Renal cortex interstitium (tissue), 11 donors: Measurements from ENCODE around the gene PAPLN. TPM values are rescaled to one million over a fixed set of nuclear protein-coding genes. Genes with fewer than 3 reads are reported as not detected.

ENCODE experiments used
- DNase-seq, 11 donors: peaks; one replicate each; pipeline ENCODE4 v3.0.0-alpha.2; 2013; ENCODE audit warnings: low read depth in 9 of 11, low spot score in 4 of 11; ENCODE audit errors: extremely low read depth in 1 of 11
- polyA plus RNA-seq, 3 donors: library from polyadenylated mRNA; unstranded; fragments of 120-200 nt; gene quantifications; one replicate each; pipeline ENCODE4 v1.2.1, GENCODE V29; 2013; ENCODE audit not compliant: insufficient read length in 3 of 3

The PAPLN gene
- polyA plus RNA-seq, 3 donors, result 21.7 to 42.9 (median 25.2) TPM

DNA sequence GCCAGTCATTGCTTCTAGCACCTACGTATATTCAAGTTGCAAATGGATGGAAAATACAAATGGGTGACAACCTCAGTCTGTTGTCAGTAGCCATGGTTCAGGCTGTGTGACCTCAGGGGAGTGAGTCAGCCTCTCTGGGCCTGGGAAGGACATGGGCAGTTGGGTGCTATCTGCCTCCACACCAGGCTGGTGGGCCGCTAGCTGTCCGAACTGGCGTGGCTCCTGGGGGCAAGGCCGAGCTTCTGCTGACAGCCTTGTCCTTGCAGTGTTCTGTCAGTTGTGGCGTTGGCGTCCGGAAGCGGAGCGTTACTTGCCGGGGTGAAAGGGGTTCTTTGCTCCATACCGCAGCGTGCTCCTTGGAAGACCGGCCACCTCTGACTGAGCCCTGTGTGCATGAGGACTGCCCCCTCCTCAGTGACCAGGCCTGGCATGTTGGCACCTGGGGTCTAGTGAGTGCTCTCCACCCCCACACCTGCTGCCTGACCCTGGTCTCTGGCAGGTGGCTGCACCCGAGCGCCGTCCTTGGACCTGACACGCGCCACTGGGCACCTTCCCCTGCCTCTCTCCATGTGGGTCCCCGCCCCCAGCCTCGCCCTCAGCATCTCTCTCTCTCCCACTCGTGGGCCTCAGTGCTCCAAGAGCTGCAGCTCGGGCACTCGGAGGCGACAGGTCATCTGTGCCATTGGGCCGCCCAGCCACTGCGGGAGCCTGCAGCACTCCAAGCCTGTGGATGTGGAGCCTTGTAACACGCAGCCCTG, 17.1 kb downstream of the PAPLN start:
- no peak for DNase-seq

DNA sequence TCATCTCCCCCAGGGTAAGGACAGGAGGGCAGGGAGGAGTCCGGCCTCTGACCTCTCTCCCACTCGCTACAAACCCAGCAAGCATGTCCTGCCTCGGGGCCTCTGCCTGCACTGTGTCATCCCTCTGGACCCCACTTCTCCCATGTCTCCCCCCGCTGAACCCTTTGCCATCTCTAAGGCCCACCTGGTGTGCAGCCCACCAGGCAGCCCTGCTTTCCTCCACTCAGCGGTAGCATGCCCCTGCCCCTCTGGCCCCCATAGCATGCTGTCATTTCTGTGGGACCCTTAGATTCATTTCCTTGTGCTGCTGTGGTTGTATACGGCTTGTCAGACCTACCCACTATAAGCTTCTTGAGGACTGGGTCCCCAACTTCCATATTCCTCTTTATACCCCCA, 17.7 kb downstream of the PAPLN start:
- no peak for DNase-seq

DNA sequence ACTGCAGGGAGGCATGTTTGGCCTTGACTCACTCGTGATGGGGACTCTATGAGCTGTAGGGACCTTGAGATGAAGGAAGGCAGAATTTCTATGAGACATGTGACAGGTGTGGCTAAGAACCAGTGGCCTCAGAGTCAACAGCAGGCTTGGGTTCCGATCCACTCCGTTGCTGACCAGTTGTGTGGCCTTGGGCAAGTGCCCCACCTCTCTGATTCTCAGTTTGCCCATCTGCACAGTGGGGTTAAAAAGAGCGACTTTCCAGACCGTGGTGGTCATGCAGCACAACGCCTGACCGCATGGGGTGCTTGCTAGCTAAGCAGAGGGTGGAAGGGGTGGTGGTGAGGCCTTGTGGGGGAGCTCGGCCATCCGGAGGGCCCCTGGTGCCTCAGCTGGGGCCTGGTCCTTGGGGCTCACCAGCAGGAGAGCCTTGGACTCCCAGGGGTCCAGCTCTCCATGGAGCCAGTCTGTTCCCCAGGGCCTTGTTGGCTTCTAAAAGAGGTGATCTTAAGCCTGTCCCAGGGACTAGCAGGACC, 18.5 kb downstream of the PAPLN start:
- no peak for DNase-seq

DNA sequence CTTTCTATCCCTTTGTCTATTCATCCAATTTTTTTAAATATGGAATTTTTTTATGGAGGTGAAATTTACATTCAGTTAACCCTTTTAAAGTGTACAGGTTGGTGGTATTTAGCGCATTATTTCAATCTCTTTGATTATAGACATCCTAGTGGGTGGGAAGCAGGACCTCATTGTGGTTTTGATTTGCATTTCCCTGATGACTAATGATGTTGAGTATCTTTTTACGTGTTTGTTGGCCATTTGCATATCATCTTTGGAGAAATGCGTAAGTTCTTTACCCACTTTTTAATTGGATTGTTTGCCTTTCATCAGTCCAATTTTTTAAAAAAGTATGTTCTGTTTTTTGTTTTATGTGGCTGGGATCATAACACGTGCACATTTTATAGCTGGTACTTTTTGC, 20.8 kb downstream of the PAPLN start:
- DNase-seq, result no peak

DNA sequence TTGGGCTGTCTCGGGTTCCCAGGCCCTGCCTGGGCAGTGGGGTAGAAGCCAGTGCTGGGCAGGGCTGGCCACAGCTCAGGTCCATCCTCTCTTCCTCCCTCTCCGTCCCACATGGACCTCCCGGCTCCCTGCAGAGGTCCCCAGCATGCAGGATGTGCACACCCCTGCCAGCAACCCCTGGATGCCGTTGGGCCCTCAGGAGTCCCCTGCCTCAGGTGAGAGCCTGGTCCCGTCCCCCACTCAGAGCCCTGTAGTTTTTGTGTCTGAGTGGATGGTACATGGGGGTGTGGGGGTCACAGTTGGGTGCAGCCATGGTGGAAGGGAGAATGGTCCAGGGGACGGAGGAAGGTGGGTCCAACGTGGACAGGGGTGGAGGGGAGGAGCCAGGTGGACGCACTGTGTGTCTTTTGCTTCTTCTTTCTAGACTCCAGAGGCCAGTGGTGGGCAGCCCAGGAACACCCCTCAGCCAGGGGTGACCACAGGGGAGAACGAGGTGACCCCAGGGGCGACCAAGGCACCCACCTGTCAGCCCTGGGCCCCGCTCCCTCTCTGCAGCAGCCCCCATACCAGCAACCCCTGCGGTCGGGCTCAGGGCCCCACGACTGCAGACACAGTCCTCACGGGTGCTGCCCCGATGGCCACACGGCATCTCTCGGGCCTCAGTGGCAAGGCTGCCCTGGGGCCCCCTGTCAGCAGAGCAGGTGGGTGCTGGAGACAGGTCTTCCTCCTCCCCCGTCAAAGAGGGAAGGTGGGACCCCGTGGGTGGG, 21.7 kb downstream of the PAPLN start:
- no peak for DNase-seq

DNA sequence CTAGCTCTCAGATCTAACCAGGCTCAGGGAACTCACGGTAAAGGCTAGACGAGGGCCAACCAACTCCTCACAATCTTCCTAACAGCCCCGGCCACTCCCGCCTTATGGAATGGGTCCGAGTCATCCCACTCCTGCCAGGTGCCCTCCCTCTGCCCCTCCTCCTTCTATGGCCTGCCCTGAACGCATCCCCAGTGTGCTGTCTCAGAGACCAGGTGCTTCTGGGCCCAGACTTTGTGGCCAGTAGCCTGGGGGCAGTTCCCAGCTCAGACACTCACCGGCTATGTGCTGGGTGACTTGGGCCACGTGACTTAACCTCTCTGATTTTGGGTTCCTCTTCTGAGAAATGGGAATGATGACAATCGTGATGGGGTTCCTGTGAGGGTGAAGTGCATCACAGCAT, 22.5 kb downstream of the PAPLN start:
- no peak for DNase-seq

DNA sequence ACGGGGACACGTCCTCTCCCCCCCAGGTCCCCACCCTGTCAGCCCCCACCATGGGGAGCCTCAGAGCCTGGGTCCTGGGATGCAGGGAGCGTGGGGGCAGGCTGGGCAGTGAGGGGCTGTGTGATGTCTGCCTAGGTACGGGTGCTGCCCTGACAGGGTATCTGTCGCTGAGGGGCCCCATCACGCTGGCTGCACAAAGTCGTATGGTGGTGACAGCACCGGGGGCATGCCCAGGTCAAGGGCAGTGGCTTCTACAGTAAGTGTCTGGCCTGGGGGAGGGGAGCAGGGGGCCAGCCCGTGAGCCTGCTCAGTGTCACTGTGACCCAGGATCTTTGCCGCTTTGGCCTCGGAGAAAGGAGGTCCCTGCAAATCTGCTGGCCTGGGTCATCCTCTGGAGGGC, 23.3 kb downstream of the PAPLN start:
- no peak for DNase-seq

DNA sequence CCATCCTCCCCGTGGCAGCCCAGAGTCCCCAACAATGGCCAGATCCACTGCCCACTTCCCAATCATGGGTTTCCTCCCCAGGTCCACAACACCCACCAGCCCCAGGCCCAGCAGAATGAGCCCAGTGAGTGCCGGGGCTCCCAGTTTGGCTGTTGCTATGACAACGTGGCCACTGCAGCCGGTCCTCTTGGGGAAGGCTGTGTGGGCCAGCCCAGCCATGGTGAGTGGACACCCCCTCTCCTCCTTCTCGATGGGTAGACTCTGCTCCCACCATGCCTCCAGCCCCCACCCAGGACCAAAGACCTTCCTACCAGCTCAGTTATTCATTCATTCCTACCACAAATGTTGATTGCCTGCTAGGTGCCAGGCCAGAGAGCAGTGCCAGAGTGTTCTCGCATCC, 23.8 kb downstream of the PAPLN start:
- DNase-seq, result no peak

DNA sequence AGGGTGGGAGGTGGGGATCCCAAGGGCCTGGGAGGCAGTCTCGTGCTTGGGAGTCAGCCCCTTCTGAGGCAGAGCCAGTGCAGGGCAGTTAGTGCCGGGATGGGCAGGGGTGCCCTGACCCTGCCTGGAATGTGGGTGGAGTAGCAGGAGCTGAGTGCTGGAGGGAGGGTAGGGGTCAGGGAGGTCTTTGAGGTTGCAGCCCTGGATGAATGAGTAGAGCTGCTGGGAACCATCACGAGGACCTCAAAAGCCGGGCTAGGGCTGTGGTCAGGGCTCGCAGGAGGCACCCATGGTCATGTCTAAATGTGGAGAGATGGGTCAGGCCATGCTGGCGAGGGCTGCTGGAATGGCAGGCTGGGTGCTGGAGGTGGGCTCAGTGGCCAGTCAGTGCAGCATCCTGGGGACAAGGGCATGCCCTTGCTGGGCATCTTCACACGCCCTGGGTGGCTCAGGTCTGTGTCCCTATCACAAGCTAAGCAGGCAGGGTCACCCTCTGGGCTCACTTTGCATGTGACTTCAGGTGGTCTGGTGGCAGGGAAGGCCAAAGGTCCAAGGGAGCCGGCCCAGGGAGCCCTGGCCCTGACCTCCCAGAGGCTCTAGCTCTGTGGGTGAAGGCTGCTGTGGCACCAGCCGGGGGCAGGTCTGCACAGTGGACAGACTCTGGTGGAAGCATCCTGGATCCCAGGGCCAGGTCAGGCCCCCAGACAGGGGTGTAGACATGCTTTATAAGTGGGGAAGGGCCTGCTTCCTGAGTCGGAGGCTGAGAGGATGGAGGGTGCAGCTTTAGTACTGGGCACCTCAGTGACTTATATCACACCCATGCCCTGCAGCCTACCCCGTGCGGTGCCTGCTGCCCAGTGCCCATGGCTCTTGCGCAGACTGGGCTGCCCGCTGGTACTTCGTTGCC, 24.5 kb downstream of the PAPLN start:
- no peak for DNase-seq

DNA sequence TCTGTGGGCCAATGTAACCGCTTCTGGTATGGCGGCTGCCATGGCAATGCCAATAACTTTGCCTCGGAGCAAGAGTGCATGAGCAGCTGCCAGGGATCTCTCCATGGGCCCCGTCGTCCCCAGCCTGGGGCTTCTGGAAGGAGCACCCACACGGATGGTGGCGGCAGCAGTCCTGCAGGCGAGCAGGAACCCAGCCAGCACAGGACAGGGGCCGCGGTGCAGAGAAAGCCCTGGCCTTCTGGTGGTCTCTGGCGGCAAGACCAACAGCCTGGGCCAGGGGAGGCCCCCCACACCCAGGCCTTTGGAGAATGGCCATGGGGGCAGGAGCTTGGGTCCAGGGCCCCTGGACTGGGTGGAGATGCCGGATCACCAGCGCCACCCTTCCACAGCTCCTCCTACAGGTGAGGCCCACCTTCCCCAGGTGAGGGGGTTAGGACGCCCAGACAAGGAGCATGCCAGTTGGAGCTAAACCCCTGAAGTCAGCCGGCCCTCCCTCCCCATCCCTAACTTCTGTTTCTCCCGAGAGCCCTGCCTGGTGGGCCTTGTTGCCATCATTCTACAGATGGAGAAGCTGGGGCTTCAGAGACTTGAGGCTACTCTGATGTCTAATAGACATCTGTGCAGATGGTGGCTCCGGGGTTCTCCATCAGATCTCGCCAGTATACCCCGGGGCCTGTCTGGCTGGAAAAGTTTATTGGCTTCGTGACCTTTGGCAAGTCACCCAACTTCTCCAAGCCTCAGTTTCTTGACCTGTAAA, 25.3 kb downstream of the PAPLN start:
- no peak for DNase-seq

DNA sequence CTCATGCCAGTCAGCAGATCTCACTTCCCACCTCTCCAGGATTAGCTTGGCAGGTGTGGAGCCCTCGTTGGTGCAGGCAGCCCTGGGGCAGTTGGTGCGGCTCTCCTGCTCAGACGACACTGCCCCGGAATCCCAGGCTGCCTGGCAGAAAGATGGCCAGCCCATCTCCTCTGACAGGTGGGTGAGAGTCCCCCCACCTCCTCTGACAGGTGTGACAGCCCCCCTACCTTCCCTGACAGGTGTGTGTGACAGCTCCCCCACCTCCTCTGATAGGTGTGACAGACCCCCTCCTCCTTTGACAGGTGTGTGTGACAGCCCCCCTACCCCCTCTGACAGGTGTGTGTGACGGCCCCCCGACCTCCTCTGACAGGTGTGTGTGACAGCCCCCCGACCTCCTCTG, 26.3 kb downstream of the PAPLN start:
- DNase-seq, result no peak

DNA sequence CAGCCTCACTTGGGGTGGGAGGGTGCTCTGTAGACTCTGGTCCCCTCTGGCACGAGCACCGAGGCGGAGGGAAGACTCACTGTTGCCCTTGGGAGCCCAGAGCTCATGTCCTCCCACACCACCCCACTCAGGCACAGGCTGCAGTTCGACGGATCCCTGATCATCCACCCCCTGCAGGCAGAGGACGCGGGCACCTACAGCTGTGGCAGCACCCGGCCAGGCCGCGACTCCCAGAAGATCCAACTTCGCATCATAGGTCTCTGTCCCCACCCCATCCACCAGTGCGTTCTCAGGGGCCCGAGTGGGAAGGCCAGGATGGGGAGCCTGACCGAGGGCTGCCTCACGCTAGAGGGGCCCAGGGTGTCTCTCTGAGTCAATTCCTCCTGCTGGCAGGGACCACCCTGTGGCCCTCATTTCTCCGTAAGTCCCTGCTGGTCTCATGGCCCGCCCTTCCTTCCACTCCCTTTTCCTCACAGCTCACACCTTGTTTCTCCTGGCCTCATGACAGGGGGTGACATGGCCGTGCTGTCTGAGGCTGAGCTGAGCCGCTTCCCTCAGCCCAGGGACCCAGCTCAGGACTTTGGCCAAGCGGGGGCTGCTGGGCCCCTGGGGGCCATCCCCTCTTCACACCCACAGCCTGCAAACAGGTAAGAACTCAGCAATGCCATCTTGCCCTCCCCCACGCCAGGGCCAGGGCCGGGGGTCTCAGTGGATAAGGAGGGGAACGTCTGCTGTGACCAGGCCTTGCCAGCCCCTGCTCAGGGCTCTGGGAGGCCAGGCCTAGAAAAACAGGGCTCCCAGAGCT, 27.0 kb downstream of the PAPLN start:
- no peak for DNase-seq

DNA sequence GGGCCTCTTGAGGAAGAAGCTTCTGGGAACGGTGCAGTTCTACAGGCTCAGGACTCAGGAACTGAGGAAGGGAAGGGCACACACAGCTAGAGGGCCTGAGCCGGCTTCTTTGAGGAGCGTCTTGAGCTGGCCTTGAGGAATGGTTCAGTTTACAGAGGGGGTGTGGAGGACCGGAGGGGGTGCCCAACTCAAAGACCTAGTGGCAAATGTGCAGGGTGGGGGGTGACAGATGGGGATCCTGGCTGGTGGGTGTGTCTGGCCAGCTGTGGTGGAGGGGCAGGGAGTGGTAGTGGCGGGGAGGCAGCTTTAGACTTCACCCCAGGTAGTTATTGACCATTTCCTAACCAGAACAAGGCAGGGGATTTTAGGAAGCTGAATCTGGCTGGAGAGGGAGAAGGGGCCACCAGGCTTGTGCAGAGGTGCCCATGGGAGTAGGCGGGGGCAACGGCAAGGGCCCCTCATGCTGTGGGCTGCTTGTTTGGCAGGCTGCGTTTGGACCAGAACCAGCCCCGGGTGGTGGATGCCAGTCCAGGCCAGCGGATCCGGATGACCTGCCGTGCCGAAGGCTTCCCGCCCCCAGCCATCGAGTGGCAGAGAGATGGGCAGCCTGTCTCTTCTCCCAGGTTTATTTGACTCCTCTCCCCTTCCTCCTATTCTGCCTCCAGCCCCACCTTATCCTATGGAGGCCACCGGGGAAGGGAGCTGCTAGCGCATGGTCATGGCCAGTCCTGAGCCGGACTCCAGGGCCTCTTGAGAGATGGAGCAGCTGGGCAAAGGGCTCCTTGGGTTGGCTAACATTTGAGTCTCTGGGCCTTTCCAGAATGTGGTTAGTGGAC, 27.8 kb downstream of the PAPLN start:
- no peak for DNase-seq

DNA sequence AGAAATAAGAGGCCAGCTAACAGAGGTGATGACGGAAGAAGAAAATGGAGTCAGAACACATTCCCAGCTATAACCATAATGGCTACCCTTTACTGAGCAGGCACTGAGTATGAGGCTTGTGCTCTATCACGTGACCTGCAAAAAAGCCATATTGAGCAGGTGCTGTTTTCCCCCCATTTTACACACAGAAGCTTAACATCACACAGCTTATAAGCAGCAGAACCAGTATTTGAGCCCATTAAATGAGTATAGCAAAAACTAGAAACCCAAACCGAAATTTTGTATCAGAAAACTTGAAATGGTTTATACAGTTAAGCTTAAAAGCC, 28.4 kb downstream of the PAPLN start:
- DNase-seq, result no peak

DNA sequence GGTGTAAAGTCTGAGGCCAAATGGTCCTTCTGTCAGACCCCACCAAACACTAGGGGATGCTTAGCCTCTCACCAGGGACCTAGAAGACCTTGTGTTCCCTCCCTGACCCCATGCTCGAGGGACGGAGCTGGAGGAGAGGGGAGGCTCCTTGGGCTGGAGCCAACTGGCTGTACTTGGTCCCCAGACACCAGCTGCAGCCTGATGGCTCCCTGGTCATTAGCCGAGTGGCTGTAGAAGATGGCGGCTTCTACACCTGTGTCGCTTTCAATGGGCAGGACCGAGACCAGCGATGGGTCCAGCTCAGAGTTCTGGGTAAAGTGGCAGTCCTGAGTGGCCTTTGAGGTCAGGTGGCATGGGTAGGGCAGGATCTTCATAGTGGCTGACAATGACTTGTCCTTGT, 29.0 kb downstream of the PAPLN start:
- DNase-seq, result no peak

DNA sequence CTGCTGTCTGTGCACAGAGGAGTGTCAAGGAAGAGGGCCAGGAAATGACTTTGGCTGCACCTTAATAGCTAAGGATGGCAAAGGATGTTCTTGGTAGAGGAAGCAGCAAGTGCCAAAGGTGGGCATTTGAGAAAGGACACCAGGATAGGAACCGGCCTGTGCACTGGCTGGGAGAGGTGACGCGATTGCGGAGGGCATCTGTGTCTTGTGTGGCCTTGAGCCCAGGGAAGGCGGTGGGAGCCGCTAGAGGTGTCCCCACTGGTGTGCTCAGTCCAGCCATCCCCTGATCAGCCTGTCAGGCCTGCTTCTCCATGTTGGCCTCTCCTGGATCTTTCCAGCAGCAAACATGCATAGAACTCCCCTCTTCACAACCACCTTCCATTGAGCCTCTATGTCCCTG, 30.2 kb downstream of the PAPLN start:
- DNase-seq, result no peak
